Ovary (tissue), 3 donors: ENCODE measurements around the gene ARGLU1.

ENCODE experiments used
- EP300 ChIP-seq: sonication (generic); formaldehyde crosslinking; IDR thresholded peaks from one replicate; pipeline ENCODE4 v1.6.1; 2017; ENCODE audit warnings: antibody characterized with exemption
- POLR2A ChIP-seq: fragments of 450-650 bp; IDR thresholded peaks from one replicate; pipeline ENCODE4 v1.6.1; 2017; ENCODE audit warnings: antibody characterized with exemption, mild to moderate bottlenecking, moderate library complexity
- TF ChIP-seq, protein P1 (sequence below), 3 donors: fragments of 450-650 bp in 2 of 3; fragments of 200-600 bp in 1 of 3; IDR thresholded peaks; one replicate each; pipeline versions ENCODE4 v1.5.1 to v1.8.0; 2016 to 2022; ENCODE audit warnings: antibody characterized with exemption in 3 of 3, mild to moderate bottlenecking in 1 of 3
- donor health status: DM: no; HTN: no; CAD: no.

DNA sequence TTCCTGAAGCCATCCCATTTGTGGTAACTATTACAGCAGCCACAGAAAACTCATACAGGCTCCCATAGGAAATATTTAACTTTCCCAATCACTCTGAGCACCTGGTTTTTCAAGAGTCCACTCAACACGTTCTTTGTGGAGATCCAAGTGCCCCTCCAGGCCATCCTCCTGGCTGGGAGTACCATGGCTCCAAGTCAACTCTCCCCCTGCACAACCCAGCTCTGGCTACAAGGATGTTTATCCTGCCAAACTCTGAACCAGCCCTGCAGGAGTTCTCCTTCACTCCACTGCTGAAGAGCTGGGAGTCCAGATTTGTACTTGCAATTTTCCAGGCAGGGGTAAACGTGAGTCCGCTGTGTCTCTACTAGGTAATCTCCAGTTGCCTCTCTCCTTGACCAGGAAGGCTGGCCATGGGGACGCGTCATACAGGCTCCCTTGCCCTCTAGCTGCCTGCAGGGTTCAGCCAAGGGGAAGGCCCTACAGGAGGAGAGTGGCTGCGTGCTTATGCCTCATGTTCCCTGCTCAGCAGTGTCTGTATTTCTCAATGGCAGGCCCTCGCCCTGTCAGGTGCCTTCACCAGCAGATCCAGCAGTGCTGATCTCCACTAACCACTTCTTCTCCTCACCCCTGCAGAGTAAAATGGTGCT lies 29.9 kb upstream of the ARGLU1 start:
- TF ChIP-seq POLR2A (no peak), EP300 (no peak)
- TF ChIP-seq, protein P1, sequence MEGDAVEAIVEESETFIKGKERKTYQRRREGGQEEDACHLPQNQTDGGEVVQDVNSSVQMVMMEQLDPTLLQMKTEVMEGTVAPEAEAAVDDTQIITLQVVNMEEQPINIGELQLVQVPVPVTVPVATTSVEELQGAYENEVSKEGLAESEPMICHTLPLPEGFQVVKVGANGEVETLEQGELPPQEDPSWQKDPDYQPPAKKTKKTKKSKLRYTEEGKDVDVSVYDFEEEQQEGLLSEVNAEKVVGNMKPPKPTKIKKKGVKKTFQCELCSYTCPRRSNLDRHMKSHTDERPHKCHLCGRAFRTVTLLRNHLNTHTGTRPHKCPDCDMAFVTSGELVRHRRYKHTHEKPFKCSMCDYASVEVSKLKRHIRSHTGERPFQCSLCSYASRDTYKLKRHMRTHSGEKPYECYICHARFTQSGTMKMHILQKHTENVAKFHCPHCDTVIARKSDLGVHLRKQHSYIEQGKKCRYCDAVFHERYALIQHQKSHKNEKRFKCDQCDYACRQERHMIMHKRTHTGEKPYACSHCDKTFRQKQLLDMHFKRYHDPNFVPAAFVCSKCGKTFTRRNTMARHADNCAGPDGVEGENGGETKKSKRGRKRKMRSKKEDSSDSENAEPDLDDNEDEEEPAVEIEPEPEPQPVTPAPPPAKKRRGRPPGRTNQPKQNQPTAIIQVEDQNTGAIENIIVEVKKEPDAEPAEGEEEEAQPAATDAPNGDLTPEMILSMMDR (IDR thresholded peaks at IDR 0.05): no peak
